SK-N-SH (cell line): ENCODE measurements around the gene VEGFB.

Experiments
- CTCF ChIP-seq: fragments of 200-600 bp; sonication (generic); IDR thresholded peaks from 2 replicates; pipeline ENCODE4 v1.6.1; 2017; ENCODE audit warnings: antibody characterized with exemption, mild to moderate bottlenecking, moderate library complexity
- ELF1 ChIP-seq: IDR thresholded peaks from 2 replicates; pipeline ENCODE4 v1.4.0; 2012
- EP300 ChIP-seq, 2 experiments: IDR thresholded peaks; 2 replicates each; pipeline versions ENCODE4 v1.4.0 to v1.6.1; 2012; ENCODE audit warnings: borderline replicate concordance in 1 of 2, low read depth in 1 of 2, low read length in 1 of 2
- EZH2phosphoT487 ChIP-seq: fragments of 200-600 bp; sonication (generic); IDR thresholded peaks from 2 replicates; pipeline ENCODE4 v1.6.1; 2017; ENCODE audit warnings: low read depth, mixed run types, mild to moderate bottlenecking, antibody characterized with exemption, moderate library complexity, borderline replicate concordance
- GABPA ChIP-seq: IDR thresholded peaks from 2 replicates; pipeline ENCODE4 v1.4.0; 2012; ENCODE audit warnings: low read depth, mild to moderate bottlenecking
- POLR2AphosphoS5 ChIP-seq: IDR thresholded peaks from 2 replicates; pipeline ENCODE4 v1.6.1; 2012; ENCODE audit warnings: low read depth, low read length
- RFX5 ChIP-seq: IDR thresholded peaks from 2 replicates; pipeline ENCODE4 v1.6.1; 2012; ENCODE audit warnings: mild to moderate bottlenecking, improper control_type of control experiment, low read length
- SMC3 ChIP-seq: IDR thresholded peaks from 2 replicates; pipeline ENCODE4 v1.6.1; 2012; ENCODE audit warnings: low read depth, low read length, improper control_type of control experiment
- TCF12 ChIP-seq: IDR thresholded peaks from 2 replicates; pipeline ENCODE4 v1.4.0; 2012

- TF ChIP-seq CTCF (no peak), TCF12 (no peak; the same call in 1 of the 2 replicates), ELF1 (no peak), SMC3 (no peak), EZH2phosphoT487 (no peak), EP300 (IDR thresholded peaks at IDR 0.05; ENCODE audit: borderline replicate concordance in 1 of 2, low read depth in 1 of 2, low read length in 1 of 2) (peak in 1 of 2 experiments; percentile 32; a peak in 1 of 4 replicates), POLR2AphosphoS5 (no peak; the same call in 1 of the 2 replicates), GABPA (peak; percentile 28; the same call in 1 of the 2 replicates), RFX5 (no peak)
These were observed 11.0 kb downstream of the VEGFB start for GRCh38 chr11:64245401-64245796.
